ENCODE results near the gene SIAH2. TPM values are rescaled to one million over a fixed set of nuclear protein-coding genes. Genes with fewer than 3 reads are reported as not detected.

The SIAH2 gene
- total and polyA plus RNA-seq, 9 of the 15 experiments (the other 6 are each of a cell fraction or from before 2014, with no cell fraction given), result 4.8 to 39.0 (median 29.9) TPM

DNA sequence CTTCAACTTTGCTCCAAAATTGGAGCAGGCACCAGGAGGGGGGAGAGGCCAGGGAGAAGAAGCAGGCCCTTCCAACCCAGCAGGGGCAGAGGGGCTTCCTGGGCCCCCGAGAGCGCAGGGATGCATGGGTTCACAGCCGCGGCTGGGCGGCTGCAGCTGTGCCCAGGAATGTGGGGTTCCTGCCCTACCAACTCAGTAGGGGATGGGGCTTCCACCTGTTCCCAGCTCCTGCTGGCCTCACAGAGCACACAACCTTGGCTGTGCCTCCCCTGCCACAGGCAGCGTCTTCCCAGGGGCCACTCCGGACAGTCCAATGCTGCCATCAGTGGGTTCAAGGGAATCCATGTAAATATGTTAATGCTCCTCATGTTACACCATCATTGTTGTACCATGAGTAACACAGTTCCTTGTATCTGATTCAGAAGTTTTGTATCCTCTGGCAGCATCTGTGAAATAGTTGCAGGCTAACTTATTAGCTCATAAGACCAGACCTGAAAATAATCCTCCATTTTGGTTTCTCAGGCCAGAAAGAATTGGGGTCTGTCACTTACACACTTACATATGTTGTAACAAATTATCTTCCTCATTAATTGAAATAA is 12.1 kb upstream of the SIAH2 start:
- Histone ChIP-seq H3K9me3 (replicated peaks; ENCODE audit: control insufficient read depth, insufficient read depth, low read depth, low read length) (no peaks in the 10 kb centered on the region), H3K27ac (ENCODE audit: extremely low read depth, low read depth, low read length) (no peak overlapping the region), H3K4me2 (ENCODE audit: insufficient read depth, low read length) (no peak overlapping the region), H3K4me1 (replicated peaks in 1 of 2; ENCODE audit: control insufficient read depth in 2 of 2, insufficient read depth in 2 of 2, low read length in 2 of 2) (peaks cover 0 to 25% of the 10 kb centered on the region in 2 experiments; a peak in 3 of 5 replicates), H3K9ac (ENCODE audit: insufficient read depth in 1 of 2, low read depth in 2 of 2, low read length in 2 of 2) (peak overlapping the region in 1 of 2 experiments; percentile 22; a peak in 1 of 4 replicates), H4K20me1 (replicated peaks; ENCODE audit: control insufficient read depth, insufficient read depth, low read length) (no peaks in the 10 kb centered on the region), H3K79me2 (ENCODE audit: control insufficient read depth, insufficient read depth, low read length) (no peaks in the 10 kb centered on the region), H3K4me3 (no peak overlapping the region), H3K9me1 (ENCODE audit: control insufficient read depth, insufficient read depth, low read length) (no peaks in the 10 kb centered on the region), H2AFZ (ENCODE audit: low read depth, low read length) (no peak overlapping the region), H3K27me3 (ENCODE audit: control insufficient read depth in 2 of 2, insufficient read depth in 2 of 2, low read length in 2 of 2) (no peaks in the 10 kb centered on the region; a peak in 1 of 5 replicates), H3K36me3 (ENCODE audit: control insufficient read depth, insufficient read depth, low read length) (no peaks in the 10 kb centered on the region)
- intact Hi-C loops (cut with micrococcal nuclease), result no loop called here
- CTCF ChIA-PET (ENCODE audit: low intra/inter-chr PET ratio), result no interaction called here
- in situ Hi-C loops (cut with MboI), result no loop called here
- WGBS (ENCODE audit: insufficient coverage, low coverage, missing lambda C conversion rate), result 68% methylated on average over 6 of the region's 7 CpGs
- ATAC-seq (no peak), FAIRE-seq (peak; percentile 11), DNase-seq (ENCODE audit: extremely low read depth in 1 of 4, low spot score in 3 of 4) (no peak)
- no TSS peak for BruUV-seq (replicated peaks)
- TF ChIP-seq, protein P1, sequence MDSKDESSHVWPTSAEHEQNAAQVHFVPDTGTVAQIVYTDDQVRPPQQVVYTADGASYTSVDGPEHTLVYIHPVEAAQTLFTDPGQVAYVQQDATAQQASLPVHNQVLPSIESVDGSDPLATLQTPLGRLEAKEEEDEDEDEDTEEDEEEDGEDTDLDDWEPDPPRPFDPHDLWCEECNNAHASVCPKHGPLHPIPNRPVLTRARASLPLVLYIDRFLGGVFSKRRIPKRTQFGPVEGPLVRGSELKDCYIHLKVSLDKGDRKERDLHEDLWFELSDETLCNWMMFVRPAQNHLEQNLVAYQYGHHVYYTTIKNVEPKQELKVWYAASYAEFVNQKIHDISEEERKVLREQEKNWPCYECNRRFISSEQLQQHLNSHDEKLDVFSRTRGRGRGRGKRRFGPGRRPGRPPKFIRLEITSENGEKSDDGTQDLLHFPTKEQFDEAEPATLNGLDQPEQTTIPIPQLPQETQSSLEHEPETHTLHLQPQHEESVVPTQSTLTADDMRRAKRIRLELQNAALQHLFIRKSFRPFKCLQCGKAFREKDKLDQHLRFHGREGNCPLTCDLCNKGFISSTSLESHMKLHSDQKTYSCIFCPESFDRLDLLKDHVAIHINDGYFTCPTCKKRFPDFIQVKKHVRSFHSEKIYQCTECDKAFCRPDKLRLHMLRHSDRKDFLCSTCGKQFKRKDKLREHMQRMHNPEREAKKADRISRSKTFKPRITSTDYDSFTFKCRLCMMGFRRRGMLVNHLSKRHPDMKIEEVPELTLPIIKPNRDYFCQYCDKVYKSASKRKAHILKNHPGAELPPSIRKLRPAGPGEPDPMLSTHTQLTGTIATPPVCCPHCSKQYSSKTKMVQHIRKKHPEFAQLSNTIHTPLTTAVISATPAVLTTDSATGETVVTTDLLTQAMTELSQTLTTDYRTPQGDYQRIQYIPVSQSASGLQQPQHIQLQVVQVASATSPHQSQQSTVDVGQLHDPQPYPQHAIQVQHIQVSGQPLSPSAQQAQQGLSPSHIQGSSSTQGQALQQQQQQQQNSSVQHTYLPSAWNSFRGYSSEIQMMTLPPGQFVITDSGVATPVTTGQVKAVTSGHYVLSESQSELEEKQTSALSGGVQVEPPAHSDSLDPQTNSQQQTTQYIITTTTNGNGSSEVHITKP (IDR thresholded peaks at IDR 0.05; ENCODE audit: partially characterized antibody), result peak; percentile 47
- TF ChIP-seq MCM5 (IDR thresholded peaks at IDR 0.05; ENCODE audit: low read depth), result no peak
- POLR2A ChIA-PET, result interaction anchor here (0.7 to 1.3 kb wide), 2 partner anchors 12 kb away, joined by 4 read pairs; partner anchors contain the start of gene SIAH2
